ENCODE results near the gene CCDC9B. TPM values are rescaled to one million over a fixed set of nuclear protein-coding genes. Genes with fewer than 3 reads are reported as not detected.

CCDC9B gene
- total RNA-seq, 2 donors from 2014 or later: 9.0 to 29.7 TPM

DNA sequence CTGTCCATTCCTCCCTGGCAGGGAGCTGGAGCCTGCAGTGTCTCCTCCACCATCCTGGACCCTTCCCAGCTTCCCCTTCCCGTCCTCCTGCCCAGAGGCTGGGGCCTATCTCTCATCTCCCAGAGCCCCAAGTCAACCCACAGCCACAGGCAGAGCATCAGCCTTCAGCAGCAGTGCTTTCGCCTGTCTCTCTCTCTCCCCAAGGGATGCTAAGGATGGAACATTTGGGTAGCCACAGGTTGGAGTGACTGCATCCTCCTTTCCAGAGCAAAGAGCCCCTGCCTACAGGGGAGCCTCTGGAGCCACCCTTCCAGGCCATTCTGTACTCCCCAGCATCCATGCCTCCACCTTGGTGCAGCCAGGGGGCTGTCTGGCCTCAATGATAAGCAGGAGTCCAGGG lies 37.2 kb downstream of the CCDC9B start:
- DNase-seq (ENCODE audit: low spot score): no peak
- H3K27ac ChIP-seq: no peak overlapping the region
- no peaks in the 10 kb centered on the region for H3K9me3 ChIP-seq
- intact Hi-C loops (cut with DNase I): no loop called here
- H3K4me1 ChIP-seq (replicated peaks): no peaks in the 10 kb centered on the region
- 95% methylated on average over 2 of the region's 2 CpGs for WGBS
- H3K27me3 ChIP-seq (replicated peaks; ENCODE audit: insufficient read depth): no peaks in the 10 kb centered on the region
- TF ChIP-seq, protein P1, sequence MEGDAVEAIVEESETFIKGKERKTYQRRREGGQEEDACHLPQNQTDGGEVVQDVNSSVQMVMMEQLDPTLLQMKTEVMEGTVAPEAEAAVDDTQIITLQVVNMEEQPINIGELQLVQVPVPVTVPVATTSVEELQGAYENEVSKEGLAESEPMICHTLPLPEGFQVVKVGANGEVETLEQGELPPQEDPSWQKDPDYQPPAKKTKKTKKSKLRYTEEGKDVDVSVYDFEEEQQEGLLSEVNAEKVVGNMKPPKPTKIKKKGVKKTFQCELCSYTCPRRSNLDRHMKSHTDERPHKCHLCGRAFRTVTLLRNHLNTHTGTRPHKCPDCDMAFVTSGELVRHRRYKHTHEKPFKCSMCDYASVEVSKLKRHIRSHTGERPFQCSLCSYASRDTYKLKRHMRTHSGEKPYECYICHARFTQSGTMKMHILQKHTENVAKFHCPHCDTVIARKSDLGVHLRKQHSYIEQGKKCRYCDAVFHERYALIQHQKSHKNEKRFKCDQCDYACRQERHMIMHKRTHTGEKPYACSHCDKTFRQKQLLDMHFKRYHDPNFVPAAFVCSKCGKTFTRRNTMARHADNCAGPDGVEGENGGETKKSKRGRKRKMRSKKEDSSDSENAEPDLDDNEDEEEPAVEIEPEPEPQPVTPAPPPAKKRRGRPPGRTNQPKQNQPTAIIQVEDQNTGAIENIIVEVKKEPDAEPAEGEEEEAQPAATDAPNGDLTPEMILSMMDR (IDR thresholded peaks at IDR 0.05): no peak
- no peak for TF ChIP-seq POLR2A (IDR thresholded peaks at IDR 0.05)
- H3K36me3 ChIP-seq: no peaks in the 10 kb centered on the region
- H3K4me3 ChIP-seq: no peak overlapping the region

- Histone ChIP-seq H3K4me3 (no peak overlapping the region), H3K4me1 (replicated peaks) (no peaks in the 10 kb centered on the region), H3K36me3 (no peaks in the 10 kb centered on the region), H3K27ac (no peak overlapping the region), H3K27me3 (replicated peaks; ENCODE audit: insufficient read depth) (no peaks in the 10 kb centered on the region), H3K9me3 (no peaks in the 10 kb centered on the region)
- intact Hi-C loops (cut with DNase I): no loop called here
- 65% methylated on average over 10 of the region's 11 CpGs for WGBS
- TF ChIP-seq, protein P1 (IDR thresholded peaks at IDR 0.05): no peak
- TF ChIP-seq POLR2AphosphoS5 (IDR thresholded peaks at IDR 0.05) (no peak), POLR2A (IDR thresholded peaks at IDR 0.05) (no peak)
- no peak for DNase-seq (ENCODE audit: low spot score)
Measured at GRCh38 chr15:40302981-40303380, 37.8 kb downstream of the CCDC9B start.

DNA sequence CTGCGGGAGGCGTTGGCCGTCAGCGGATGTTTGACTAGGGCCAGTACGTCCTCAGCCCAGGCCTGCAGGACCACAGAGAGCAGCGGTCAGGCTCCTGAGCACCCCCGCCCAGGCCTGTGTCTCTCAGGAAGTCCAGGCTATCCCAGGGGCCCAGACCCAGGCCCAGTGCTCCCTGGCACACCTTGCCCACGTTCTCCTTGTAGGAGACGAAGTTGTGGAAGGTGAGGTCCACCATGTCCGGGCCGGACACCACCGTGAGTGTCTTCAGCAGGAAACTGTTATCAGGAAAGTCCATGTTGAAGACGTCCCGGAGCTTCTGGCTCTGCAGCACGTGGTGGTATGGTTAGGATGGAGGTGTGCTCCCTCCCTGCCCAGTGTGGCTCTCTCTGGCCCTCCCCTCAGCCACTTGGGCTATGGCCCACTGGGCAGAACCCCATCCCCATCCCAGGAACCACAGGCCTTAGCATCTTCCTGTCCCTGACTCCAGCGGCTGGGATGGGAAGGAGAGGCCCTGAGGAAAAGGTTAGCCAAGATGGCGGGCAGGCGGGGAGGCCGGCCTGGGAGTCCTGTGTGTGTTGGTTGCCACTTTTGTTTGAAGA lies 38.4 kb downstream of the CCDC9B start:
- Histone ChIP-seq H3K36me3 (no peaks in the 10 kb centered on the region), H3K4me3 (no peak overlapping the region), H3K9me3 (no peaks in the 10 kb centered on the region), H3K4me1 (replicated peaks) (no peaks in the 10 kb centered on the region), H3K27me3 (replicated peaks; ENCODE audit: insufficient read depth) (no peaks in the 10 kb centered on the region), H3K27ac (no peak overlapping the region)
- no peak for DNase-seq (ENCODE audit: low spot score)
- TF ChIP-seq POLR2A (IDR thresholded peaks at IDR 0.05): no peak
- TF ChIP-seq, protein P1 (IDR thresholded peaks at IDR 0.05): no peak
- TF ChIP-seq POLR2AphosphoS5 (IDR thresholded peaks at IDR 0.05): no peak
- intact Hi-C loops (cut with DNase I): no loop called here
- 95% methylated on average over 19 of the region's 19 CpGs for WGBS

DNA sequence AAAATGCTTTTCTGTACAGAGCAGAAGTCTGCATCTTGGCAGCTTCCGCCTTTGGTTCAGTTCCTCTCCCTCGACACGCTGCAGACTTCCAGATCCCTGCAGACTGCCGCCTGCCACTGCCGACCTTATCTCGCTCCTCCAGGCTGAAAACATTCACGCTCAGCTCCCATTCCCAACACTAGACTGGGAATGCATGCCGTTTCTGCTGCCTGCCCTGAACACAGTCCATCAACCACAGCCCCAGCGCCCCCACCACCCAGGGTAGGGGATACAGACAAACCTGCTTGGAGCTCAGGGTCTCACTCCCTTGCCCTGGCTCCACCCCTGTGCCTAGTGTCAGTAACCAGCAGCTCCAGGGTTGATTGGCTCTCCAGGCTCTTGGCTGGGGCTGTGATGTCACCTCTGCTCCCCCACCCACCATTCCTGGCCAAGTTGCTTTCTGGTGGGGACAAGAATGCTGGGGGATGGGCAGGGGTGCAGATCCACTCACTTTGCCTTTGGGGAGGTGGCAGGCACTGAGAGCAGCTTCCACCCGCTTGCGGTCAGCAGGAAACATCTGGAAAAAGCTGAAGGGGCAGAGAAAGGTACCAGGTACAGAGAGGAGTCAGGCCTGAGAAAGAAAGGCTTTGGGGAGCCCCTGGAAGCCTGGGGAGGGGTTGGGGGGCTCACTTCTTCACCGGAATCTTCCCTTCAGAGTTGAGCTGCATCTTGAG lies 39.1 kb downstream of the CCDC9B start:
- WGBS: 57% methylated on average over 12 of the region's 12 CpGs
- Histone ChIP-seq H3K9me3 (no peaks in the 10 kb centered on the region), H3K27me3 (replicated peaks; ENCODE audit: insufficient read depth) (no peaks in the 10 kb centered on the region), H3K36me3 (no peaks in the 10 kb centered on the region), H3K4me1 (replicated peaks) (no peaks in the 10 kb centered on the region), H3K27ac (no peak overlapping the region), H3K4me3 (no peak overlapping the region)
- TF ChIP-seq, protein P1 (IDR thresholded peaks at IDR 0.05): no peak
- TF ChIP-seq POLR2AphosphoS5 (IDR thresholded peaks at IDR 0.05) (no peak), POLR2A (IDR thresholded peaks at IDR 0.05) (no peak)
- intact Hi-C loops (cut with DNase I): no loop called here
- DNase-seq (ENCODE audit: low spot score): no peak

DNA sequence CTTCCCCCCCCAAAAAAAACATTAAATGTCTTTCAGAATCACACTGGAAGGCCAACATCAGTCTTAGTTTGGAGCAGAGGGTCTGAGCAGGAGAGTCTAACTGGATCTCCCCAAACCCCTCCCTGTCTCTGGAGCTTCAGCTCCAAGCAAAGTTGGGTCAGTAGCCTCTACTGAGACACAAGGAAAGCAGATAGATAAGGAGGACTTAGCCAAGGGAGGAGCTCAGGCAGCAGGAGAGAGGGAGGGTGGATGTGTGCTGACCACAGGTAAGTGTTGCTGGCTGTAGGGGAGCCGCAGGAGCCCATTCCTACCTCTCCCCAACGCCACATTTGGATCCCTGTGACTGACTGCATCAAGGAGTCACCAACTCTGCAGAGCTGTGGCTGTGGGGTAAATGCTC lies 40.0 kb downstream of the CCDC9B start:
- 89% methylated on average over 2 of the region's 2 CpGs for WGBS
- no peak overlapping the region for H3K4me3 ChIP-seq
- intact Hi-C loops (cut with DNase I): no loop called here
- H3K4me1 ChIP-seq (replicated peaks): no peaks in the 10 kb centered on the region
- H3K36me3 ChIP-seq: no peaks in the 10 kb centered on the region
- TF ChIP-seq, protein P1 (IDR thresholded peaks at IDR 0.05): no peak
- TF ChIP-seq POLR2AphosphoS5 (IDR thresholded peaks at IDR 0.05) (no peak), POLR2A (IDR thresholded peaks at IDR 0.05) (no peak)
- H3K27ac ChIP-seq: no peak overlapping the region
- no peaks in the 10 kb centered on the region for H3K9me3 ChIP-seq
- DNase-seq (ENCODE audit: low spot score): no peak
- H3K27me3 ChIP-seq (replicated peaks; ENCODE audit: insufficient read depth): no peaks in the 10 kb centered on the region

Measured in prostate gland (tissue), 2 donors.